GM23248 (cell line): ENCODE data around the gene HECTD4.

Experiments used
- EZH2 ChIP-seq: fragments of 200-600 bp; sonication (generic); IDR thresholded peaks from 2 replicates; pipeline ENCODE4 v1.6.1; 2018; ENCODE audit warnings: antibody characterized with exemption, mild to moderate bottlenecking; ENCODE audit not compliant: insufficient read depth, poor library complexity, severe bottlenecking
- EZH2phosphoT487 ChIP-seq: fragments of 200-600 bp; sonication (generic); IDR thresholded peaks from 2 replicates; pipeline ENCODE4 v1.6.1; 2018; ENCODE audit warnings: antibody characterized with exemption, moderate library complexity, mild to moderate bottlenecking, low read depth; ENCODE audit not compliant: insufficient read depth

DNA sequence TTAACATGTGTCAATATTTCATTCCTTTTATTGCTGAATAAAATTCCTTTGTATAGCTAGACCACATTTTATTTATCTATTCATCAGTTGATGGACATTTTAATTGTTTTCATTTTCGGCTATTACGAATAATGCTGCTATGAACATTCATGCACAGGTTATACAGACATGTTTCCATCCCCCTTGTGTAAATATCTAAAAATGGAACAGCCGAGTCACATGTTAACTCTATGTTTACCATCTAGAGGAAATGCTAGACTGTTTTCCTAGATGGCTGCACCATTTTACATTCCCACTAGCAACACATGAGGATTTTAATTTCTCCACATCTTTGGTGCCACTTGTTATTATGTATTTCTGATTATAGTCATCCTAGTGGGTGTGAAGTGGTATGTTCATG lies 49.2 kb downstream of the HECTD4 start:
- TF ChIP-seq EZH2 (no peak), EZH2phosphoT487 (no peak)
